IMR-90 (cell line): Measurements from ENCODE around the gene NCAPD3. TPM values are rescaled to one million over a fixed set of nuclear protein-coding genes. Genes with fewer than 3 reads are reported as not detected.

Experiments
- ATAC-seq: fragments of 200-7000 bp; cut with Tn5 transposase; 2 replicates; pipeline ENCODE4 v1.9.1; 2020; ENCODE audit warnings: low read depth, mild to moderate bottlenecking, moderate library complexity
- BruUV-seq: library from RNA; stranded (reverse); fragments of 400-500 nt; replicated peaks from 2 replicates; lab custom pipeline; 2021; lab: Mats Ljungman, UMichigan
- CTCF ChIA-PET: fragments of 300-600 bp; formaldehyde crosslinking; extraction: SDS; loops from one replicate; lab custom pipeline; 2021; ENCODE audit warnings: antibody characterized with exemption; lab: Yijun Ruan, JAX
- POLR2A ChIA-PET: fragments of 300-600 bp; sonication (Branson Sonifier 250); formaldehyde crosslinking; loops from one replicate; lab custom pipeline; 2022; ENCODE audit warnings: antibody characterized with exemption; ENCODE audit not compliant: unreplicated experiment; lab: Charles Lee
- DNase-seq: peaks from one replicate; pipeline ENCODE4 v3.0.0; 2013
- H2AFZ ChIP-seq: replicated peaks from 2 replicates; pipeline ENCODE3; 2013; ENCODE audit warnings: low read length, mild to moderate bottlenecking; ENCODE audit not compliant: poor library complexity
- H2AK5ac ChIP-seq: 2 replicates; pipeline ENCODE4 v1.6.1; 2013; ENCODE audit warnings: low read depth, low read length, inconsistent platforms
- H2AK9ac ChIP-seq: replicated peaks from 2 replicates; pipeline ENCODE3; 2013; ENCODE audit warnings: mild to moderate bottlenecking, low read depth, low read length, moderate library complexity; ENCODE audit not compliant: poor library complexity
- H2BK120ac ChIP-seq: 2 replicates; pipeline ENCODE4 v1.6.1; 2013; ENCODE audit warnings: low read depth, low read length, inconsistent platforms
- H2BK15ac ChIP-seq: 3 replicates; pipeline ENCODE4 v1.6.1; 2013; ENCODE audit warnings: low read depth, low read length, inconsistent platforms
- H2BK20ac ChIP-seq: 2 replicates; pipeline ENCODE4 v1.6.1; 2013; ENCODE audit warnings: low read depth, mild to moderate bottlenecking, inconsistent platforms, low read length, moderate library complexity
- H2BK5ac ChIP-seq: 2 replicates; pipeline ENCODE4 v1.6.1; 2013; ENCODE audit warnings: mild to moderate bottlenecking, low read depth, low read length, inconsistent platforms; ENCODE audit not compliant: poor library complexity, severe bottlenecking
- H3K14ac ChIP-seq: replicated peaks from 2 replicates; pipeline ENCODE4 v1.6.1; 2013; ENCODE audit warnings: low read depth, low read length, inconsistent platforms
- H3K18ac ChIP-seq: 2 replicates; pipeline ENCODE4 v1.6.1; 2013; ENCODE audit warnings: low read depth, low read length, control low read depth
- H3K23ac ChIP-seq: 2 replicates; pipeline ENCODE4 v1.6.1; 2013; ENCODE audit warnings: low read depth, low read length, inconsistent platforms
- H3K27ac ChIP-seq: 2 replicates; pipeline ENCODE4 v1.5.1; 2013; ENCODE audit warnings: mild to moderate bottlenecking, control low read depth, low read length; ENCODE audit not compliant: insufficient read depth
- H3K27me3 ChIP-seq: 2 replicates; pipeline ENCODE4 v1.6.1; 2013; ENCODE audit warnings: low read length; ENCODE audit not compliant: control insufficient read depth, insufficient read depth
- H3K36me3 ChIP-seq: 2 replicates; pipeline ENCODE4 v1.6.1; 2013; ENCODE audit warnings: low read length, mixed read lengths; ENCODE audit not compliant: control insufficient read depth, insufficient read depth
- H3K4ac ChIP-seq: 2 replicates; pipeline ENCODE4 v1.6.1; 2013; ENCODE audit warnings: low read depth, low read length, inconsistent platforms
- H3K4me1 ChIP-seq: 2 replicates; pipeline ENCODE4 v1.6.1; 2013; ENCODE audit warnings: low read length, mixed read lengths; ENCODE audit not compliant: control insufficient read depth, insufficient read depth
- H3K4me2 ChIP-seq: 2 replicates; pipeline ENCODE4 v1.6.1; 2013; ENCODE audit warnings: low read depth, mild to moderate bottlenecking, control low read depth, low read length, moderate library complexity
- H3K4me3 ChIP-seq: 2 replicates; pipeline ENCODE4 v1.5.1; 2013; ENCODE audit warnings: low read depth, mild to moderate bottlenecking, control low read depth, low read length, moderate library complexity; ENCODE audit not compliant: insufficient read depth
- H3K56ac ChIP-seq: 2 replicates; pipeline ENCODE4 v1.6.1; 2013; ENCODE audit warnings: low read length, inconsistent platforms; ENCODE audit not compliant: insufficient read depth; ENCODE audit errors: extremely low read depth
- H3K79me1 ChIP-seq, 2 experiments: 2 replicates each; pipeline ENCODE4 v1.6.1; 2013; ENCODE audit warnings: low read length in 2 of 2, inconsistent platforms in 1 of 2, low read depth in 1 of 2
- H3K9ac ChIP-seq: 2 replicates; pipeline ENCODE4 v1.6.1; 2013; ENCODE audit warnings: low read depth, low read length, control low read depth
- H3K9me1 ChIP-seq: 2 replicates; pipeline ENCODE4 v1.6.1; 2013; ENCODE audit warnings: low read length, inconsistent platforms; ENCODE audit not compliant: insufficient read depth
- H3K9me3 ChIP-seq: 2 replicates; pipeline ENCODE4 v1.6.1; 2013; ENCODE audit warnings: low read length; ENCODE audit not compliant: control insufficient read depth, insufficient read depth
- H4K20me1 ChIP-seq: 2 replicates; pipeline ENCODE4 v1.6.1; 2013; ENCODE audit warnings: low read length, inconsistent platforms; ENCODE audit not compliant: insufficient read depth
- H4K5ac ChIP-seq: 2 replicates; pipeline ENCODE4 v1.6.1; 2013; ENCODE audit warnings: mild to moderate bottlenecking, low read depth, low read length, control low read depth
- H4K8ac ChIP-seq, 2 experiments: 2 replicates each; pipeline ENCODE4 v1.6.1; 2013; ENCODE audit warnings: low read depth in 2 of 2, low read length in 2 of 2, control low read depth in 1 of 2, inconsistent platforms in 1 of 2
- H4K91ac ChIP-seq: 2 replicates; pipeline ENCODE4 v1.6.1; 2013; ENCODE audit warnings: low read depth, low read length, inconsistent platforms; ENCODE audit not compliant: insufficient read depth
- NFE2L2 ChIP-seq: fragments of 150-350 bp; IDR thresholded peaks from 2 replicates; pipeline ENCODE4 v1.6.1; 2016; ENCODE audit warnings: low read depth, mild to moderate bottlenecking, low read length
- POLR2A ChIP-seq: IDR thresholded peaks from 2 replicates; pipeline ENCODE4 v1.6.1; 2012; ENCODE audit warnings: mild to moderate bottlenecking, low read depth, low read length
- RAD21 ChIP-seq: IDR thresholded peaks from 2 replicates; pipeline ENCODE4 v1.6.1; 2012; ENCODE audit warnings: low read length, improper control_type of control experiment
- SMC3 ChIP-seq: fragments of 150-350 bp; IDR thresholded peaks from 2 replicates; pipeline ENCODE4 v1.6.1; 2016; ENCODE audit warnings: low read depth, mild to moderate bottlenecking, antibody characterized with exemption, low read length, moderate library complexity
- WGBS, 2 experiments: methylation state at CpG; one replicate each; pipeline versions ENCODE4 v1.1.5 to v1.1.7; 2013; ENCODE audit warnings: missing lambda C conversion rate in 2 of 2; ENCODE audit not compliant: insufficient read length in 1 of 2; ENCODE audit errors: extremely low coverage in 2 of 2; 5-methylcytosine and 5-hydroxymethylcytosine counted together
- dilution Hi-C: fragments of 300-500 bp; cut with HindIII; formaldehyde crosslinking; loops from one replicate; pipeline ENCODE4 v1.14.3; 2018; ENCODE audit warnings: low sequenced_read_pairs; ENCODE audit not compliant: unreplicated experiment
- in situ Hi-C: fragments of 300-500 bp; cut with MboI; formaldehyde crosslinking; loops from 3 replicates; pipeline ENCODE4 v1.14.3; 2019; ENCODE audit warnings: low sequenced_read_pairs, inconsistent platforms, mixed read lengths
- intact Hi-C: fragments of 100-400 bp; cut with micrococcal nuclease; formaldehyde crosslinking; loops from 2 replicates; pipeline ENCODE4 v1.10.0; 2022
- polyA plus RNA-seq, 3 experiments: library from polyadenylated mRNA; depleted of rRNA; stranded (reverse); fragments of >200 nt; gene quantifications; 2 replicates each; pipeline ENCODE4 v1.2.3, GENCODE V29; 2012; ENCODE audit warnings: low replicate concordance in 1 of 3
- total RNA-seq: library from RNA; depleted of rRNA; stranded (reverse); fragments of >200 nt; gene quantifications from 2 replicates; pipeline ENCODE4 v1.2.3, GENCODE V29; 2012
- TF ChIP-seq, protein P1 (sequence below): conservative IDR thresholded peaks from 2 replicates; pipeline ENCODE4 v1.5.1; 2012; ENCODE audit warnings: mild to moderate bottlenecking, low read depth, low read length, improper control_type of control experiment

Gene NCAPD3
- total and polyA plus RNA-seq, 2 of the 4 experiments (the other 2 are of a cell fraction): 18.0 to 19.2 TPM

- no peak overlapping the region for H2BK15ac ChIP-seq
- no peak overlapping the region for H2AK9ac ChIP-seq
- TF ChIP-seq RAD21 (peak; percentile 40), NFE2L2 (no peak), POLR2A (no peak), SMC3 (peak; percentile 39; the same call in 1 of the 2 replicates)
- TF ChIP-seq, protein P1, sequence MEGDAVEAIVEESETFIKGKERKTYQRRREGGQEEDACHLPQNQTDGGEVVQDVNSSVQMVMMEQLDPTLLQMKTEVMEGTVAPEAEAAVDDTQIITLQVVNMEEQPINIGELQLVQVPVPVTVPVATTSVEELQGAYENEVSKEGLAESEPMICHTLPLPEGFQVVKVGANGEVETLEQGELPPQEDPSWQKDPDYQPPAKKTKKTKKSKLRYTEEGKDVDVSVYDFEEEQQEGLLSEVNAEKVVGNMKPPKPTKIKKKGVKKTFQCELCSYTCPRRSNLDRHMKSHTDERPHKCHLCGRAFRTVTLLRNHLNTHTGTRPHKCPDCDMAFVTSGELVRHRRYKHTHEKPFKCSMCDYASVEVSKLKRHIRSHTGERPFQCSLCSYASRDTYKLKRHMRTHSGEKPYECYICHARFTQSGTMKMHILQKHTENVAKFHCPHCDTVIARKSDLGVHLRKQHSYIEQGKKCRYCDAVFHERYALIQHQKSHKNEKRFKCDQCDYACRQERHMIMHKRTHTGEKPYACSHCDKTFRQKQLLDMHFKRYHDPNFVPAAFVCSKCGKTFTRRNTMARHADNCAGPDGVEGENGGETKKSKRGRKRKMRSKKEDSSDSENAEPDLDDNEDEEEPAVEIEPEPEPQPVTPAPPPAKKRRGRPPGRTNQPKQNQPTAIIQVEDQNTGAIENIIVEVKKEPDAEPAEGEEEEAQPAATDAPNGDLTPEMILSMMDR: peak; percentile 36; the same call in 1 of the 2 replicates
- H3K36me3 ChIP-seq: peaks cover 68% of the 10 kb centered on the region
- dilution Hi-C loops (no loop called here), in situ Hi-C loops (no loop called here), intact Hi-C loops (no loop called here)
- H4K20me1 ChIP-seq: no peaks in the 10 kb centered on the region
- no peak overlapping the region for H4K8ac ChIP-seq
- H3K56ac ChIP-seq: no peak overlapping the region
- no peaks in the 10 kb centered on the region for H3K27me3 ChIP-seq
- H3K23ac ChIP-seq: no peak overlapping the region
- H3K9ac ChIP-seq: no peak overlapping the region
- H3K4me2 ChIP-seq: no peak overlapping the region
- H4K5ac ChIP-seq: no peak overlapping the region
- no peak overlapping the region for H4K91ac ChIP-seq
- no peak overlapping the region for H3K14ac ChIP-seq
- H3K79me1 ChIP-seq: no peaks in the 10 kb centered on the region; a peak in 1 of 4 replicates
- no TSS peak for BruUV-seq
- H2BK20ac ChIP-seq: no peak overlapping the region
- H3K18ac ChIP-seq: no peak overlapping the region
- H2AK5ac ChIP-seq: no peak overlapping the region
- peaks cover 3% of the 10 kb centered on the region; the same call in 1 of the 2 replicates for H3K9me1 ChIP-seq
- no peak overlapping the region for H2AFZ ChIP-seq
- no peak overlapping the region for H3K4ac ChIP-seq
- ATAC-seq: peak; percentile 58; the same call in 1 of the 2 replicates
- no peak overlapping the region for H3K4me3 ChIP-seq
- peak; percentile 32 for DNase-seq
- H2BK5ac ChIP-seq: no peak overlapping the region
- 47% methylated on average over 3 of the region's 7 CpGs; no CpG with 5 or more reads in 1 of the 2 experiments for WGBS, 2 experiments
- H3K27ac ChIP-seq: no peak overlapping the region
- no peaks in the 10 kb centered on the region for H3K9me3 ChIP-seq
- no peak overlapping the region for H2BK120ac ChIP-seq
- ChIA-PET POLR2A (no interaction called here), CTCF (interaction anchor here (0.8 kb wide), 1 partner anchor 17 kb away, joined by 3 read pairs; no protein-coding TSS in a partner anchor)
- H3K4me1 ChIP-seq: no peaks in the 10 kb centered on the region
Observed at GRCh38 chr11:134244593-134244992, 20.8 kb upstream of the NCAPD3 start.
